Liver (tissue), 9 donors: ENCODE results near the gene PARVB. TPM values are rescaled to one million over a fixed set of nuclear protein-coding genes. Genes with fewer than 3 reads are reported as not detected.

Source experiments
- DNase-seq: peaks from one replicate; pipeline ENCODE4 v3.0.0-alpha.2; 2017; ENCODE audit warnings: low spot score
- H3K27ac ChIP-seq, 2 donors: one replicate each; pipeline ENCODE4 v1.7.0; 2013; ENCODE audit warnings: inconsistent platforms in 2 of 2, low read length in 2 of 2, control low read depth in 1 of 2, low read depth in 1 of 2, mild to moderate bottlenecking in 1 of 2
- H3K27me3 ChIP-seq, 4 donors: one replicate each; pipeline versions ENCODE4 v1.6.1 to v1.7.0; 2013; ENCODE audit warnings: low read length in 3 of 4, inconsistent platforms in 1 of 4, mild to moderate bottlenecking in 1 of 4, moderate library complexity in 1 of 4; ENCODE audit not compliant: control insufficient read depth in 4 of 4, insufficient read depth in 4 of 4
- H3K36me3 ChIP-seq, 4 donors: one replicate each; pipeline versions ENCODE4 v1.6.1 to v1.7.0; 2013; ENCODE audit warnings: low read length in 3 of 4, mild to moderate bottlenecking in 3 of 4, low read depth in 1 of 4, moderate library complexity in 1 of 4; ENCODE audit not compliant: control insufficient read depth in 4 of 4, insufficient read depth in 3 of 4
- H3K4me1 ChIP-seq, 4 donors: one replicate each; pipeline versions ENCODE4 v1.6.1 to v1.7.0; 2013; ENCODE audit warnings: low read length in 3 of 4, mild to moderate bottlenecking in 3 of 4, moderate library complexity in 1 of 4; ENCODE audit not compliant: control insufficient read depth in 4 of 4, insufficient read depth in 4 of 4
- H3K4me3 ChIP-seq, 3 donors: one replicate each; pipeline versions ENCODE4 v1.6.1 to v1.7.0; 2013; ENCODE audit warnings: low read length in 3 of 3, control low read depth in 1 of 3, low read depth in 1 of 3, mild to moderate bottlenecking in 1 of 3
- H3K9ac ChIP-seq, 2 donors: one replicate each; pipeline ENCODE4 v1.7.0; 2013; ENCODE audit warnings: low read length in 2 of 2, mild to moderate bottlenecking in 2 of 2, moderate library complexity in 2 of 2, control low read depth in 1 of 2, low read depth in 1 of 2
- H3K9me3 ChIP-seq, 4 donors: one replicate each; pipeline versions ENCODE4 v1.6.1 to v1.7.0; 2013; ENCODE audit warnings: low read length in 3 of 4; ENCODE audit not compliant: control insufficient read depth in 4 of 4
- ATF3 ChIP-seq: IDR thresholded peaks from 2 replicates; pipeline ENCODE4 v1.6.1; 2016; ENCODE audit warnings: antibody characterized with exemption
- CTCF ChIP-seq: fragments of 150-350 bp; IDR thresholded peaks from 2 replicates; pipeline ENCODE4 v1.5.1; 2017; ENCODE audit warnings: improper control_type of control experiment, low read depth, low read length; ENCODE audit not compliant: missing input control
- EGR1 ChIP-seq, 2 donors: IDR thresholded peaks; 2 replicates each; pipeline ENCODE4 v1.6.1; 2016 to 2018; ENCODE audit warnings: antibody characterized with exemption in 2 of 2, low read depth in 2 of 2
- FOXA1 ChIP-seq: IDR thresholded peaks from 2 replicates; pipeline ENCODE4 v1.6.1; 2016; ENCODE audit warnings: antibody characterized with exemption
- FOXA2 ChIP-seq: IDR thresholded peaks from 2 replicates; pipeline ENCODE4 v1.6.1; 2016; ENCODE audit warnings: antibody characterized with exemption
- GABPA ChIP-seq, 2 donors: IDR thresholded peaks in 1 of 2; conservative IDR thresholded peaks in 1 of 2; 2 replicates each; pipeline ENCODE4 v1.6.1; 2016; ENCODE audit warnings: antibody characterized with exemption in 2 of 2, mild to moderate bottlenecking in 1 of 2, moderate library complexity in 1 of 2
- HNF4A ChIP-seq, 2 donors: conservative IDR thresholded peaks; 2 replicates each; pipeline ENCODE4 v1.6.1; 2016; ENCODE audit warnings: antibody characterized with exemption in 2 of 2, mild to moderate bottlenecking in 2 of 2
- HNF4G ChIP-seq: IDR thresholded peaks from 2 replicates; pipeline ENCODE4 v1.6.1; 2016; ENCODE audit warnings: antibody characterized with exemption
- JUND ChIP-seq, 2 donors: IDR thresholded peaks; 2 replicates each; pipeline ENCODE4 v1.6.1; 2016; ENCODE audit warnings: antibody characterized with exemption in 2 of 2
- NR2F2 ChIP-seq: IDR thresholded peaks from 2 replicates; pipeline ENCODE4 v1.6.1; 2016; ENCODE audit warnings: antibody characterized with exemption
- RAD21 ChIP-seq, 2 donors: IDR thresholded peaks; 2 replicates each; pipeline ENCODE4 v1.6.1; 2016; ENCODE audit warnings: antibody characterized with exemption in 2 of 2, mild to moderate bottlenecking in 2 of 2
- REST ChIP-seq: IDR thresholded peaks from 2 replicates; pipeline ENCODE4 v1.6.1; 2016; ENCODE audit warnings: antibody characterized with exemption, mild to moderate bottlenecking
- RXRA ChIP-seq, 2 donors: IDR thresholded peaks; 2 replicates each; pipeline ENCODE4 v1.6.1; 2017 to 2018; ENCODE audit warnings: antibody characterized with exemption in 2 of 2, mild to moderate bottlenecking in 1 of 2
- SP1 ChIP-seq: IDR thresholded peaks from 2 replicates; pipeline ENCODE4 v1.6.1; 2018; ENCODE audit warnings: antibody characterized with exemption, mild to moderate bottlenecking
- TAF1 ChIP-seq: conservative IDR thresholded peaks from 2 replicates; pipeline ENCODE4 v1.6.1; 2016; ENCODE audit warnings: antibody characterized with exemption, mild to moderate bottlenecking
- YY1 ChIP-seq: IDR thresholded peaks from 2 replicates; pipeline ENCODE4 v1.6.1; 2016; ENCODE audit warnings: antibody characterized with exemption, mild to moderate bottlenecking
- ZBTB33 ChIP-seq: IDR thresholded peaks from 2 replicates; pipeline ENCODE4 v1.6.1; 2016; ENCODE audit warnings: antibody characterized with exemption
- WGBS: extraction: QIAGEN DNeasy Blood & Tissue Kit; methylation state at CpG from one replicate; pipeline ENCODE4 v1.1.7; 2013; 5-methylcytosine and 5-hydroxymethylcytosine counted together
- polyA plus RNA-seq, 2 donors: library from polyadenylated mRNA; stranded (reverse) in 1 of 2; unstranded in 1 of 2; fragments of 200-250 nt in 1 of 2; fragments of >200 nt in 1 of 2; fragmentation: Nextera tagmentation in 1 of 2; extraction: Ambion mirVana in 1 of 2; gene quantifications; one replicate each; pipeline versions ENCODE4 v1.2.1 to v1.2.3, GENCODE V29; 2013 to 2015
- total RNA-seq, 2 donors: library from RNA; depleted of rRNA; stranded (reverse); fragments of >200 nt; gene quantifications; one replicate each; pipeline ENCODE4 v1.2.3, GENCODE V29; 2014
- TF ChIP-seq, protein P1 (sequence below): IDR thresholded peaks from 2 replicates; pipeline ENCODE4 v1.6.1; 2016; ENCODE audit warnings: antibody characterized with exemption
- donor health status: healthy.
- donor health status: healthy.
- donor health status: healthy.
- donor health status: healthy.
- donor health status: healthy.

Gene PARVB
- total and polyA plus RNA-seq, 4 donors, result 3.2 to 55.5 (median 17.7) TPM

- 84% methylated on average over 45 of the region's 45 CpGs for WGBS
- no peak overlapping the region for H3K27ac ChIP-seq
- DNase-seq, result no peak
- no peaks in the 10 kb centered on the region for H3K4me1 ChIP-seq
- no peak overlapping the region for H3K9ac ChIP-seq
- H3K9me3 ChIP-seq, result no peaks in the 10 kb centered on the region
- TF ChIP-seq RAD21 (IDR thresholded peaks at IDR 0.05) (peak in 1 of 2 donors; percentile 7), YY1 (no peak)
- no peaks in the 10 kb centered on the region for H3K27me3 ChIP-seq
- peak overlapping the region in 1 of 3 donors; percentile 4 for H3K4me3 ChIP-seq
- H3K36me3 ChIP-seq, result peaks cover 9 to 44% (median 31%) of the 10 kb centered on the region in 4 donors
Observed at GRCh38 chr22:43996170-43996980, 27.7 kb upstream of the PARVB start.

DNA sequence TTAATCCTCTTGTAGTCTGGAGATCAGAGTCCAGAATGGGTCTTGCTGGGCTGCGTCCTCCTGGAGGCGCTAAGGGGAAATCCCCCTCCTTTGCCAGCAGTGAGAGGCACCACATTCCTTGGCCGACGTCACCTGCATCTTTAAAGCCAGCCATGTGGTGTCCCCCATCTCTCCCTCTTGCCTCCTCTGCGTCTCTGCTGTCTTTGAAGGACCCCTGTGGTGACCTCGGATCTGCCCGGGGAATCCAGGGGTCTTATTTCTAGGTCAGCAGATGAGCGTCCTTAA is 27.2 kb upstream of the PARVB start:
- H3K27me3 ChIP-seq, result no peaks in the 10 kb centered on the region
- no peak for DNase-seq
- no peaks in the 10 kb centered on the region for H3K9me3 ChIP-seq
- TF ChIP-seq RAD21 (IDR thresholded peaks at IDR 0.05), result no peak
- no peak for TF ChIP-seq ATF3
- TF ChIP-seq SP1, result no peak
- TF ChIP-seq HNF4G, result no peak
- TF ChIP-seq REST, result no peak
- TF ChIP-seq NR2F2, result no peak
- TF ChIP-seq RXRA (IDR thresholded peaks at IDR 0.05), result no peak
- no peak for TF ChIP-seq EGR1 (IDR thresholded peaks at IDR 0.05; ENCODE audit: low read depth in 2 of 2)
- no peak for TF ChIP-seq GABPA (IDR thresholded peaks at IDR 0.05 in 1 of 2, conservative IDR thresholded peaks at IDR 0.05 in 1 of 2)
- TF ChIP-seq FOXA1, result no peak
- TF ChIP-seq TAF1, result no peak
- no peak for TF ChIP-seq JUND (IDR thresholded peaks at IDR 0.05)
- TF ChIP-seq ZBTB33, result no peak
- no peak for TF ChIP-seq FOXA2
- TF ChIP-seq CTCF, result no peak
- no peak for TF ChIP-seq HNF4A (conservative IDR thresholded peaks at IDR 0.05)
- TF ChIP-seq, protein P1, sequence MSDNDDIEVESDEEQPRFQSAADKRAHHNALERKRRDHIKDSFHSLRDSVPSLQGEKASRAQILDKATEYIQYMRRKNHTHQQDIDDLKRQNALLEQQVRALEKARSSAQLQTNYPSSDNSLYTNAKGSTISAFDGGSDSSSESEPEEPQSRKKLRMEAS, result no peak
- no peak for TF ChIP-seq YY1
- H3K9ac ChIP-seq, result no peak overlapping the region
- H3K36me3 ChIP-seq, result peaks cover 9 to 39% (median 27%) of the 10 kb centered on the region in 4 donors
- H3K4me1 ChIP-seq, result no peaks in the 10 kb centered on the region
- WGBS, result 94% methylated on average over 8 of the region's 8 CpGs
- no peak overlapping the region for H3K27ac ChIP-seq
- H3K4me3 ChIP-seq, result no peak overlapping the region
